Aortic smooth muscle cell (primary cell): ENCODE results near the gene ZNF646. TPM values are rescaled to one million over a fixed set of nuclear protein-coding genes. Genes with fewer than 3 reads are reported as not detected.

ENCODE experiments used
- total RNA-seq: library from RNA; depleted of rRNA; stranded (reverse); fragments of >200 nt; gene quantifications from 2 replicates; pipeline ENCODE4 v1.2.3, GENCODE V29; 2014

ZNF646 gene, protein sequence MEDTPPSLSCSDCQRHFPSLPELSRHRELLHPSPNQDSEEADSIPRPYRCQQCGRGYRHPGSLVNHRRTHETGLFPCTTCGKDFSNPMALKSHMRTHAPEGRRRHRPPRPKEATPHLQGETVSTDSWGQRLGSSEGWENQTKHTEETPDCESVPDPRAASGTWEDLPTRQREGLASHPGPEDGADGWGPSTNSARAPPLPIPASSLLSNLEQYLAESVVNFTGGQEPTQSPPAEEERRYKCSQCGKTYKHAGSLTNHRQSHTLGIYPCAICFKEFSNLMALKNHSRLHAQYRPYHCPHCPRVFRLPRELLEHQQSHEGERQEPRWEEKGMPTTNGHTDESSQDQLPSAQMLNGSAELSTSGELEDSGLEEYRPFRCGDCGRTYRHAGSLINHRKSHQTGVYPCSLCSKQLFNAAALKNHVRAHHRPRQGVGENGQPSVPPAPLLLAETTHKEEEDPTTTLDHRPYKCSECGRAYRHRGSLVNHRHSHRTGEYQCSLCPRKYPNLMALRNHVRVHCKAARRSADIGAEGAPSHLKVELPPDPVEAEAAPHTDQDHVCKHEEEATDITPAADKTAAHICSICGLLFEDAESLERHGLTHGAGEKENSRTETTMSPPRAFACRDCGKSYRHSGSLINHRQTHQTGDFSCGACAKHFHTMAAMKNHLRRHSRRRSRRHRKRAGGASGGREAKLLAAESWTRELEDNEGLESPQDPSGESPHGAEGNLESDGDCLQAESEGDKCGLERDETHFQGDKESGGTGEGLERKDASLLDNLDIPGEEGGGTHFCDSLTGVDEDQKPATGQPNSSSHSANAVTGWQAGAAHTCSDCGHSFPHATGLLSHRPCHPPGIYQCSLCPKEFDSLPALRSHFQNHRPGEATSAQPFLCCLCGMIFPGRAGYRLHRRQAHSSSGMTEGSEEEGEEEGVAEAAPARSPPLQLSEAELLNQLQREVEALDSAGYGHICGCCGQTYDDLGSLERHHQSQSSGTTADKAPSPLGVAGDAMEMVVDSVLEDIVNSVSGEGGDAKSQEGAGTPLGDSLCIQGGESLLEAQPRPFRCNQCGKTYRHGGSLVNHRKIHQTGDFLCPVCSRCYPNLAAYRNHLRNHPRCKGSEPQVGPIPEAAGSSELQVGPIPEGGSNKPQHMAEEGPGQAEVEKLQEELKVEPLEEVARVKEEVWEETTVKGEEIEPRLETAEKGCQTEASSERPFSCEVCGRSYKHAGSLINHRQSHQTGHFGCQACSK (N-terminal part only)
- 9.9 and 11.1 TPM in 2 replicates for total RNA-seq

GRCh38 chr16:31073970-31074813, at the start of gene ZNF646, which contains the start of gene ZNF668:
TSS of gene ZNF646 (plus strand) at chr16:31074422. CDS start at chr16:31076325, 1,903 bp downstream.
TSS of gene ZNF668 (minus strand) at chr16:31074240. CDS start at chr16:31064459, 9,781 bp downstream.

GRCh38 chr16:31032736-31033708, 41.2 kb upstream of the ZNF646 start, which contains the start of gene STX4:
TSS of gene STX4 (plus strand) at chr16:31033558. CDS start at chr16:31033806, 248 bp downstream.

DNA sequence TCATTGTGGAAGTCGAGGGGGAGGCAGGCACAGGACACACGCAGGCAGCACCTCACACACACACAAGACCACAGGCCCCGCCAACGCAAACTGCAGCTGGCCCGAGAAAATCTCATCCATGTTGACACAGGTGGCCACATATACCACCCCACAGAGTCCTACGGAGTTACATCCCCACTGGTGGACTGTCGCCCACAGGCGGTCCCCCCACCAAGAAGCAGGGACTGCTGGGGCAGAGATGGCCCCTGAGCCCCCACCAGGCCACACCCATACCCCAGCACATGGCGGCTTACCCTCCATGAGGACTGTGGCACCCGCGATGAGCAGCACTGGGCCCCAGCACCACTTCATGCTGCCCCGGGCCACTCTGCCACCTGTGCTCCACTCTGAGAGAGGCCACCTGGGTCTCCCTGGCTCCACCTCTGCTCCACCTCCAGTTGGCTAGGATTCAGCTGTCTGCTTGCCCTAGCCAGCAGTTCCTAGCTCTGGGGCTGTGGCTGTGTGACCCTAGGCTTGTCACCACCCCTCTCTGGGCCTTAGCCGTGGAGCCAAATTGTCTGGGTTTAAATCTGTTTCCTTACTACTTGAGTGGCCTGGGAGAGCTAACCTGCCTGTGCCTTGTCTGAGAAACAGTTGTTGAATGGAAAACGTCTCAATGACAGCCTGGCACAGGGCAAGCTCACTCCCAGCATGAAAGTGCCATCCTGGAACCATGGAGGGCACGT, 14.4 kb downstream of the ZNF646 start, which contains the start of gene PRSS53:
Gene PRSS53 (minus strand): TSS at position 485 of the 725 bp plus-strand sequence. CDS start 134 bp downstream, at position 351.

DNA sequence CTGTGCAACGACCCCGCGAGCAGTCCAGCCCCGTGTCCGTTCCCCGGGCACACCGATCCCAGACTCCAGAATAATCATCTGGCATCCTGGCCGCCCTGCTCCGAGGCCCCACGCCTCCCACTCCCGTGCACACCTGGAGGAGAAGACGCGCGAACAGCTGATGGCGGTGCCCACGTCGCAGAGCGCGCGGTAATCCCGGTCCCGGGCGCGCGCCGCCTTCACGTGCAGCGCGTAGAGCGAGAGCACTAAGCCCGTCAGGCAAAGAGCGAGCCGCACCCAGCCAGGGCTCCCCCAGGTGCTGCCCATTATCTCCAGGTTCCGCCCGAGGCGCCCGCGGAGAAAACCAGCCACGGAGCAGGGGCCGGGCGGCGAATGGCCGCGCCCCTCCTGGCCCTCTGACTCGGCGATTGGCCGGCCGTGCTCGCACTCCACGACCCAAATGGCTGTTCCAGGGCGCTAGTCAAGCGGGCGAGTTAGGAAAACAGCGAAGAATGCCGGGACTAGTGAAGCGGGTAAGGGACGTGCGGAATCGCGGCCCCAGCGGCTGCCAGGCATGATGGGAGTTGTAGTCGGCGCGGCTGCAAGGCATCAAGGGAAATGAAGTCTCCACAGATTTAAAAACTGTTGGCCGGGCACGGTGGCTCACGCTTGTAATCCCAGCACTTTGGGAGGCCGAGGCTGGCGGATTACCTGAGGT, 20.4 kb downstream of the ZNF646 start, which contains the start of gene VKORC1:
Gene VKORC1 (minus strand): TSS at position 374 of the 697 bp plus-strand sequence. CDS start 68 bp downstream, at position 306.

DNA sequence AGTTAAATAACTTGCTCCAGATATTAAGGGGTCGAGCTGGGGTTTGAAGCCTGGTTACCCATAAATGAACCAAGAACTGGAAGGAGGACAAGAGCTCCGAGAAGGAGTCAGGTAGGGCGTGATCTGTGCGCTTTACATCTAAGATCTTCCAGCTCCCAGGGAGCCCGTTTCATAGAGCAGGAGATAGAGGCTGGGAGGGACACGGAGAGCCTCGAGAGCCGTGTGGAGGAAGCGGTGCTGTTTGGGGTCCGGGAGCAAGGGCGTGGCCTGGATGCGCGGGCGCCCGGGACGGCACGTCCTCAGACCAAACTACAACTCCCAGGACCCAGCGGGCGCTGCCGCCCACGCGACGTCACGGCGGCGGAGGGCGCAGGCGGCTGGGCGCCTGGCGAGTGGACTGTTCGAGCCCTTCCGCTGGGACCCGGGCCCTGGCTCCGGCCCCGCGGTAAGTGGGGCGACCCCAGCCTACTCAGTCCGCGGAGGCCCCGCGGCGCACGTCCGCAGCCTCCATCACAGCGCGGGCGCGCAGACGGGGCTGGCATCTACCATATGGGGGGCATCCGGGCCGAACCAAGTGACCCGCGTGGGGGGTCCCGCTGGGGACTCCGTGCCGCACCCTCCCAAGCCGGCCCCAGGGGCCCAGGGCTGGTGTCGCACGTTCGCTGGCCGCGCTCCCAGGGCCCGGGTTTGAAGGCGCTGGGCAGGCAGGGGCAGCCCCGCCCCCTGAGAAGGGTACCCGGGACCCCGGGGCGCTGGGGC, 34.0 kb downstream of the ZNF646 start, which contains the start of gene BCKDK:
Gene BCKDK (plus strand): TSS at position 352 of the 759 bp plus-strand sequence. CDS start 838 bp downstream, outside the sequence.

GRCh38 chr16:31117384-31118222, 43.4 kb downstream of the ZNF646 start, which contains the start of gene KAT8:
TSS of gene KAT8 (plus strand) at chr16:31117664. CDS start at chr16:31117682, 18 bp downstream.

Other genes with a start within 250 kb of the ZNF646 start
- gene BCL7C, start 180.3 kb upstream of the ZNF646 start, total RNA-seq: 44.0 and 51.7 TPM in 2 replicates
- gene CTF1, start 177.8 kb upstream of the ZNF646 start, total RNA-seq: 0.81 and 0.92 TPM in 2 replicates
- 12.9 and 13.2 TPM in 2 replicates for gene FBXL19, start 150.8 kb upstream of the ZNF646 start, total RNA-seq
- 31.3 and 38.6 TPM in 2 replicates for gene ORAI3, start 125.4 kb upstream of the ZNF646 start, total RNA-seq
- 1.7 and 3.4 TPM in 2 replicates for gene SETD1A, start 116.7 kb upstream of the ZNF646 start, total RNA-seq
- gene HSD3B7, start 89.2 kb upstream of the ZNF646 start, total RNA-seq: 25.8 and 27.6 TPM in 2 replicates
- 0.25 and 0.40 TPM in 2 replicates for gene STX1B, start 63.8 kb upstream of the ZNF646 start, total RNA-seq
- 25.3 and 29.5 TPM in 2 replicates for gene STX4, start 40.9 kb upstream of the ZNF646 start, total RNA-seq
- 7.5 and 9.6 TPM in 2 replicates for gene ZNF668, start 182 bp upstream of the ZNF646 start, total RNA-seq
- gene PRSS53, start 14.5 kb downstream of the ZNF646 start, total RNA-seq: 1.3 and 1.5 TPM in 2 replicates
- 91.0 and 98.6 TPM in 2 replicates for gene VKORC1, start 20.4 kb downstream of the ZNF646 start, total RNA-seq
- gene BCKDK, start 34.0 kb downstream of the ZNF646 start, total RNA-seq: 12.2 and 13.7 TPM in 2 replicates
- gene KAT8, start 43.2 kb downstream of the ZNF646 start, total RNA-seq: 36.3 and 38.7 TPM in 2 replicates
- not detected in 2 replicates for gene PRSS8, start 61.3 kb downstream of the ZNF646 start, total RNA-seq
- 0.53 and 0.62 TPM in 2 replicates for gene PRSS36, start 75.6 kb downstream of the ZNF646 start, total RNA-seq
- 35.0 and 37.7 TPM in 2 replicates for gene FUS, start 105.7 kb downstream of the ZNF646 start, total RNA-seq
- 37.1 and 42.5 TPM in 2 replicates for gene PYCARD, start 128.3 kb downstream of the ZNF646 start, total RNA-seq
- not detected in 2 replicates for gene TRIM72, start 139.7 kb downstream of the ZNF646 start, total RNA-seq
- gene PYDC1, start 142.7 kb downstream of the ZNF646 start, total RNA-seq: not detected in 2 replicates
- gene ITGAM, start 185.6 kb downstream of the ZNF646 start, total RNA-seq: under 0.01 TPM in 1 of 2 replicates, not detected in the other